ENCODE measurements around the gene MTUS2. TPM values are rescaled to one million over a fixed set of nuclear protein-coding genes. Genes with fewer than 3 reads are reported as not detected.

MTUS2 gene
- total RNA-seq, 1 experiment from 2014 or later = 0.35 TPM

- Histone ChIP-seq H2BK120ac (ENCODE audit: low read depth, low read length, poor library complexity, severe bottlenecking) (no peak overlapping the region), H3K9ac (ENCODE audit: extremely low read depth, insufficient read length, low read length) (no peak overlapping the region), H3K27ac (ENCODE audit: insufficient read length, low read depth, low read length) (no peak overlapping the region), H2BK5ac (ENCODE audit: insufficient read length, low read length) (no peak overlapping the region), H3K14ac (ENCODE audit: insufficient read depth, low read length) (no peak overlapping the region), H3K79me2 (ENCODE audit: insufficient read depth, low read length) (no peaks in the 10 kb centered on the region), H3K79me1 (ENCODE audit: insufficient read depth, low read depth, low read length, poor library complexity, severe bottlenecking) (no peaks in the 10 kb centered on the region), H3K18ac (ENCODE audit: insufficient read length, low read depth, low read length) (no peak overlapping the region), H2AFZ (ENCODE audit: low read length) (no peak overlapping the region), H4K8ac (replicated peaks; ENCODE audit: insufficient read length, low read depth, low read length) (no peak overlapping the region), H2BK20ac (ENCODE audit: low read depth, low read length, poor library complexity, severe bottlenecking) (no peak overlapping the region), H3K4me2 (ENCODE audit: insufficient read depth, insufficient read length, low read length) (no peak overlapping the region), H3K23ac (ENCODE audit: insufficient read length, low read depth, low read length) (no peak overlapping the region), H2BK15ac (ENCODE audit: low read depth, low read length) (no peak overlapping the region), H3K9me3 (ENCODE audit: control insufficient read depth, low read depth, low read length) (no peaks in the 10 kb centered on the region), H4K20me1 (ENCODE audit: control insufficient read depth, insufficient read depth, insufficient read length) (no peaks in the 10 kb centered on the region), H4K91ac (ENCODE audit: insufficient read length, low read depth, low read length) (no peak overlapping the region), H2AK5ac (ENCODE audit: insufficient read length, low read length) (no peak overlapping the region), H3K4me1 (ENCODE audit: insufficient read depth, low read length) (no peaks in the 10 kb centered on the region), H3K27me3 (ENCODE audit: insufficient read depth, low read length) (no peaks in the 10 kb centered on the region), H4K5ac (ENCODE audit: insufficient read length, low read depth, low read length) (no peak overlapping the region), H3K23me2 (ENCODE audit: insufficient read length, low read depth, low read length, poor library complexity, severe bottlenecking) (no peaks in the 10 kb centered on the region), H3T11ph (ENCODE audit: low read length) (no peak overlapping the region), H3K4ac (ENCODE audit: low read depth, low read length) (no peak overlapping the region), H3K56ac (ENCODE audit: insufficient read length, low read depth, low read length) (no peak overlapping the region), H2BK12ac (ENCODE audit: insufficient read length, low read depth, low read length) (no peak overlapping the region)
- no peak for TF ChIP-seq CTCF (conservative IDR thresholded peaks at IDR 0.05)
- no peaks in the 10 kb centered on the region for H3K27me3 Mint-ChIP-seq (ENCODE audit: low read depth)
- H3K9me3 Mint-ChIP-seq = peaks cover 0 to under 1% of the 10 kb centered on the region in 2 experiments; a peak in 1 of 5 replicates
- no peak overlapping the region for H3K27ac Mint-ChIP-seq
- peaks cover 5% of the 10 kb centered on the region in 2 experiments; a peak in 1 of 4 replicates for H3K4me1 Mint-ChIP-seq
- no peak for DNase-seq
- no peaks in the 10 kb centered on the region for H3K36me3 Mint-ChIP-seq (ENCODE audit: insufficient read depth in 1 of 3, low read depth in 3 of 3)
- no CpG with 5 or more reads among the region's 5 CpGs for WGBS (ENCODE audit: extremely low coverage, insufficient read length, low lambda C conversion rate)
- H3K4me3 Mint-ChIP-seq = no peak overlapping the region
These were observed 45.1 kb downstream of the MTUS2 start for GRCh38 chr13:28865149-28865744.

Measured in H9 (cell line).